Suppressor macrophage treated with lipopolysaccharide for 1 hour (primary cell): Measurements from ENCODE around the gene DCHS1.

Source experiments
- DNase-seq, 3 donors: peaks; one replicate each; pipeline ENCODE4 v3.0.0-alpha.2; 2020 to 2022

DCHS1 gene

DNA sequence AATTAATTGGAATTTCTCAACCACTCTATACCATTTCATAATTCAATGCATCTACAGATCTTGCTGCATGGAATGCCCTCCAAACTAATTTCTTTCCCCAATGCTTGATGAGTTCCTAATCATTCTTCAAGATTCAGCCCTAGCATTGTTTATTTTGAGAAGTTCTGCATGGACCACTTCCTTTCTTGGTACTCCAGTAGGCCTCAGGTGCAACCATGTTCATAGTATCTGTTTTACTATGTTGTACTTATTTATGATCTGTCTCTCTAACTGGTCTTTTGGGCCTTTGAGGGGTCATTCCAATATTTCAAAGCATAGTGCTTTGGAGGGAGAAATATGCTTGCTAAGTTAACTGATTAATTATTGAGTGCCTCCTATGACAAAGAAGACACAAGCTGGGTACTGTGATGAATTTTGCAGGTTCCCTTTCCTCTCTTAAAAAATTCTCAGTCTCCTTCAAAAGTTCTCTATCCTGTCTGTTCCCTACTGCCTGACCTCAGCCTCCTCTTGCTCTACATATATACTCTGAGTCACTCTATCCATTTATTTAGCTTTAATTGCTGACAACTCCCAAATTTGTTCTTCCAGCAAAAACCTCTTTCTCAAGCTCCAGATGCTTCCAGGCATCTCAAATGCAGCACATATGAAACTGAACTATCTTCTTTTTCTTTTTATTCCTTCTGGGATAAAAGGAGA, 18.1 kb upstream of the DCHS1 start:
- DNase-seq, result peak in 1 of 3 donors; percentile 38

DNA sequence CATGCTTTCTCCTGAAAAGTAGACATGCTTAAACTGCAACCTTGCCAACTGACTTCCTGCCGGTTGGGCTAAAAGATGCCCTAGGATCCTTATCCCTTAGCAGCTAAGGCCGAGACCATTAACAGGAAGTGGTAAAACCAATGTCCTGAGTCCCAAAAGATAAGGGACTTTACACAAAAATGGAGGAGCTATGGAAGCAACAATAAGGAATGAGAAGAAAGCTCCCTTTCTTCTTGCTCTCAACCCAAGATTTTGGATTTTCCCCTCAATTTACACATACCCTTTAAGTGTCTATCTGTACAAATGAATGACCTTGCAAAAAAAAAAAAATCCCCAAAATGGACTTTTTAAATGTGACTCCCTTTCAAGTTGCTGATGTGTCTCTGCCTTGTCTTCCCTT, 16.4 kb upstream of the DCHS1 start:
- no peak for DNase-seq

DNA sequence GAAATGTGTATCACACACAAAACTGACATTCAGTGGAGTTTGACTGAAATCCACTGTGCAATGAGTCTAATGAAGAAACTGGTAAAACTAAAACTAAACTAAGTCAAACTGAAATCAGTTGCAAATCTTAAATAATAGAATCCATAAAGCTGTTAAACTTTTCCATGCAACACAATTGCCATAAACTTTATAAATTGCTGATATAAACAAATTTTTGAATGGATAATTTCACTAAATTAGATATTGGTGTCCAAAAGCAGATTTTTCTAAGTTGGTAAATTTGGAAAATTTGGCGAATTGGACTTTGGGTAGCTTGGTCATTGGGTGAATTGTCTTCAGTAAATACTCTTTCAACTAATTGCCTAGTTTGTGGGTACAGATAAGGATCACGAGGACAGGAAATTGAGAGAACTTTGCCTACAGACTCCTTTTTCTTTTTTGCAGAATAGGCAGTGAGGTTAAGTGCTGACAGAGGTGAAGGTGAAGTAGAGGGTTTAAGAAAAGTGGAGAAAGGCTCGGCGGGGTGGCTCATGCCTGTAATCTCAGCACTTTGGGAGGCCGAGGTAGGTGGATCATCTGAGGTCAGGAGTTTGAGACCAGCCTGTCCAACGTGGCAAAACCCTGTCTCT, 14.7 kb upstream of the DCHS1 start:
- no peak for DNase-seq

DNA sequence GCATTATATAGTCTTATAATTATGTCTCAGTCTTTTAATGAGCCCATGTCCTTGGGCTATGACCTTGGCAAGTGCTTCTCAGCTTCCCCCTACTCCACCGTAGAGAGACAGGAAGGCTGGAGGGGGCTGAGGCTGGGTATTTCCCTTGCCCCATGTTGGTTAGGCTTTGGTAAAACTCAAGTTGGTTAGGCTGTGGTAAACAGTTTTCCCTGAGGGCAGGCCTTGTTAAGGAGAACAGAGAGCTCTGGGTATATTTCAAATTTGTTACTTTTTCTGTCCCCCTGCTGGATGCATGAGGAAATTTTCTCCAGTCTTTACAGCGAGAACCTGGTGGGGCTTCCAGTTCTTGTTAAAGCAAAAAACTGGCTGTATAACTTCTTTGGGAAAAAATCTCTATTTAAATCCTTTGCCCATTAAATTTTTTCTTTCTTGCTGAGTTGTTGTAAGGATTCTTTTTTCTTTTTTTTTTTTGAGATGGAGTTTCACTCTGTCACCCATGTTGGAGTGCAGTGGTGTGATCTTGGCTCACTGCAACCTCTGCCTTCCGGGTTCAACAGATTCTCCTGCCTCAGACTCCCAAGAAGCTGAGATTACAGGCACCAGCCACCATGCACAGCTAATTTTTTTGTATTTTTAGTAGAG, 12.2 kb upstream of the DCHS1 start:
- DNase-seq, result peak; percentile 38 to 67 (median 60)

DNA sequence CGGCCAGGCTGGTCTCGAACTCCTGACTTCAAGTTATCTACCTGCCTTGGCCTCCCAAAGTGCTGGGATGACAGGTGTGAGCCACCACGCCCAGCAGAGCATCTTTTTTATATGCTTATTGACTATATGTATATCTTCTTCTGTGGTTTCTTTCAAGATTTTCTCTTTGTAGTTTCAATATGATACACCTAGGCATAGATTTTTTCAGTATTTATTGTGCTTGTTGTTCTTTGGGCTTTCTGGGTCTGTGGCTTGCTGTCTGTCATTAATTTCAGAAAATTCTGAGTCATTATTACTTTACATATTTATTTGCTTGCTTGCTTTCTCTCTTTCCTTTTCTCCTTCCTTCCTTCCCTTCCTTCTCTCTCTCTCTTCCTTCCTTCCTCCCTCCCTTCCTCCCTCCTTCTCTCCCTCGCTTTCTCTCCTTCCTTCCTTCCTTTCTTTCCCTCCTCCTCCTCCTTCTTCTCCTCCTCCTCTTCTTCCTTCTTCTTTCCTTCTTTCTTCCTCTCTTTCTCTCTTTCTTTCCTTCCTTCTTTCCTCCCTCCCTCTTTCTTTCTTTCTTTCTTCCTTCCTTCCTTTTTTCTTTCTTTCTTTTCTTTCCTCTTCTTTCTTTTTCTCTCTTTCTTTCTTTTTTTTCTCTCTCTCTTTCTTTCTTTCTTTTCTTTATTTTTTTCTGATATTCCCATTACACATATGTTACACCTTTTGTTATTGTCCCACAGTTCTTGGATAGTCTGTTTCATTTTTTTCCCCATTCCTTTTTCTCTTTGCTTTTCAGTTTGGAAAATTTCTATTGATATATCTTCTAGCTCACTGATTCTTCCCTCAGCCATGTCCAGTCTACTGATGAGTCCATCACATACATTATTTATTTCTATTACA, 10.9 kb upstream of the DCHS1 start:
- no peak for DNase-seq

DNA sequence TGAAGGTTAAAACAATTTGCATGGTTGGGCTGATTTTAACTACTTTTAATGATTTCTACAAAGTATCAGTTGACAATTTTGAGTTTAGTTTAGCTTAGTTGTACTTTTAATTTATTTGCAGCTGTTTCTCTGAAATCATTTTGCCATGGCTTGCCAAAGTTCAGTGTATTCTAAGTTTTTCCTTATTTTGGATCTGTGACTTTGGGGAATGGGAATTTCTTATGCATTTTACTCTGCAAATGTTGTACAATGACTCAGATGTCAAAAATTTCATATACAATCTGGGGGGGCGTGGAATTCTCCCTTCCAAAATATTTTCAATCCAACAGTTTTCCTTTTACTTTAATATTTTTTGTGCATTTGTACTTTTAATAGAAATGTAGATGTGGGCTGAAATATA, 8.9 kb upstream of the DCHS1 start:
- DNase-seq, result no peak

DNA sequence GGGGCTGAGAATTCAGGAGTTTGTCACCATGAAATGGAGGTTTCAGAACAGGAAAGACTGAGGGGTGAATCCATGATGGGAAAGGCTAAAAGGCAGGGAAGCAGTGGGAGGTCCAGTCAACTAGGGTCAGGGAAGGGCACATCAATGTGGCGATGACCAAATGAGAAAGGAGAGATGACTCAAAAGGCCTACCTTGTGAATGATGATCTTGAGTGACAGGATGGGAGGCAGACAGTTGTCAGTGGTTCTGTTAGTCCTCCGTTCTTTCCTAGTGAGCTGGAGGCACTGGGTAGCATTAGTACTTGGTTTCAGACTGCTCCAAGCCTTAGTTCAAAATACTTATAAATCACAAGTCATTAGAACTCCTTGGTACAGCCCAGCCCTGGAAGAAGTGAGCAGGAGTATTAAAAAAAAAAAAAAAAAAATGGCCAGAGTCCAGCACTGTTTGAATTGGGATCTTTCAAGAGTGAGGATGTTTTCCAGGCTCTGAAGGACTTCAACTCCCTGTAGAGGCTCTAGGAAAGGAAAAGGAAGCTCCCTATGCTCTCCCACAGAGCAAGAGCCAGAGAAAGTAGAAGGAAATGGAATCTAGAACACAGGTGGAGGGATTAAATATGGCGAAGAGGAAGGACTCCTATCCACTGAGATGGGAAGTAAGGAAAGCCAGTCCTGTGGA, 8.3 kb upstream of the DCHS1 start:
- DNase-seq, result no peak

DNA sequence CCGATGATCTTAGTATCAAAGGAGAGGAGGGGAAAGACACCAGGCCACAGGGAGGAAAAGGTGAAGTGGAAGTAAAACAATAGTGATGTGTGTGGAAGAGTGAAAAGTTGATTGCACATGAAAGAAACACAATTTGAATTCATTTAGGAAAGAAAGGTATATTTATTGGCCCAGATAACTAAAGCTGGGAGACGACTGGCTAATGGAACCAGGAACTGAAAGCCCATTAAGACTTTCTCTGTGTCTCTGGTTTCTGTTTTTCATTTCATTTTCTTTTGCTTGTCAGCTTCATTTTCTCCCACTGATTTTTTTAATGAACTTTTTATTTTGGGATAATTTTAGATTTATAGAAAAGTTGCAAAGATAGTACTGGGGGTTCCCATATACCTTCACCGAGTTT, 5.1 kb upstream of the DCHS1 start:
- DNase-seq, result no peak

DNA sequence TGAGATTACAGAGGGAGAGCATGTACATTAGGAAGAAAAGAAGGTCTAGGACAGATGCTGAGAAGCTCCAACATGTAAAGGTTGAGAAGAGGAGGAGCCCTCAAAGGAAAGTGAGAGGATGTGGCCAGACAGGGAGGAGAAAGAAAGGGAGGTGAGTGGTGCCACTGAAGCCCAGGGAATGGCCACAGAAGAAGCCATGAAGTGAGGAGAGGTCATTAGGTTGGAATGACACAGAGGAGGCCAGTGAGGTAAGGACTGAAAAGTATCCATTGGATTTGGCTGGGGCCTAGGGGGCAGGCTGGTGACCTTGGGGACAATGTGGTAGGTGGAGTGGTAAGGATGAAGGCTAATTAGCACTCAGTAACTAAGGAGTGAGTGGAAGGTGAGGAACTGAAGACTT, 3.0 kb upstream of the DCHS1 start:
- no peak for DNase-seq

DNA sequence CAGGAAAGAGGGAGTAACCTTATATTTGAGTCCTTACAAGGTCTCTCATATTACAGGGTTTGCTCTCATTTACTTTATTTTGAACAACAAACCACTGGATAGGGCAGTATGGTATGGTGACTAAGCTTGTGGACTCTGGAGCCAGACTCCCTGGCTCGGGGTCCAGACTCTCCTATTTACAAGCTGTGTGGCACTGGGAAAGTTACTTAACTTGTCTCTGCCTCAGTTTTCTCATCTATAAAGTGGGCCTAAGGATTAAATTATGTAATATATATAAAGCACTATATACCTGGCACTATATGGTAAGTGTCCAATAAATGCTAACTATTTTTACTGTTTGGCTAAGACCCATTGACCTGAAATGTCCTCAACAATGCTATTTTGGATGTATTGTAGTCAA, 1.7 kb upstream of the DCHS1 start:
- no peak for DNase-seq

DNA sequence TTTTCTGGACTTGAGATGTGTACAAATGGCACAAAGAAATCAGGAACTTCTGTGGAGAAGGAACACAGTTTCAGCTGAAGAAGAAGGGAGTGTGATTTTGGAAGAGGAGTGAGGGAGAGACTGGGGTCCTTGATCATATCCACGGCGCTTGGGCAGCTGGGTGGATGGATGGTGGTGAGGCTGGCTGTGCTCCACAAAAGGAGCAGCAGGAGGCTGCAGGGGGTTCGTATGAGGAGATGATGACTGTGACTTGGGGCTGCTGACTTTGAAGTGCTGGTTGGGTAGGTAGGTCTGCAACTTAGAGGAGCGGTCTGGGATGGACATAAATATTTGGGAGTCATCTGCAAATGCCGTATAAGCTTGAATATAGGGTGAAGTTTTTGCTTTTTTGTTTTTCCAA, 1.3 kb upstream of the DCHS1 start:
- no peak for DNase-seq

DNA sequence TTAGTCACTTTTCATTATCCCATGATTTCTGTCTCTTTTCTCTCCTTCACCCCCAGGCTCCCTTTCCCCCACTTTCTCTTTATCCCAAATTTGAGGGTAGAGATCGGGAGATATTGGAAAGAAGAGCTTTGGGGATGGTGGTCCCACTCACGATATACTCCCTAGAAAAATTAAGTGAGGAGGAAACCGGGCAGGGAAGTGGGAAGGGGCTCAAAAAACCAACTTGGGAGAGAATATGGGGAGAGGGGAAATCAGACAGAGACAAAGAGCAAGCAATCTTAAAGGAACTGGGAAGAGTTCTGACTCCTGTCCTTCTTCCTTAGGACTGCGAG, 941 bp upstream of the DCHS1 start:
- DNase-seq, result no peak

DNA sequence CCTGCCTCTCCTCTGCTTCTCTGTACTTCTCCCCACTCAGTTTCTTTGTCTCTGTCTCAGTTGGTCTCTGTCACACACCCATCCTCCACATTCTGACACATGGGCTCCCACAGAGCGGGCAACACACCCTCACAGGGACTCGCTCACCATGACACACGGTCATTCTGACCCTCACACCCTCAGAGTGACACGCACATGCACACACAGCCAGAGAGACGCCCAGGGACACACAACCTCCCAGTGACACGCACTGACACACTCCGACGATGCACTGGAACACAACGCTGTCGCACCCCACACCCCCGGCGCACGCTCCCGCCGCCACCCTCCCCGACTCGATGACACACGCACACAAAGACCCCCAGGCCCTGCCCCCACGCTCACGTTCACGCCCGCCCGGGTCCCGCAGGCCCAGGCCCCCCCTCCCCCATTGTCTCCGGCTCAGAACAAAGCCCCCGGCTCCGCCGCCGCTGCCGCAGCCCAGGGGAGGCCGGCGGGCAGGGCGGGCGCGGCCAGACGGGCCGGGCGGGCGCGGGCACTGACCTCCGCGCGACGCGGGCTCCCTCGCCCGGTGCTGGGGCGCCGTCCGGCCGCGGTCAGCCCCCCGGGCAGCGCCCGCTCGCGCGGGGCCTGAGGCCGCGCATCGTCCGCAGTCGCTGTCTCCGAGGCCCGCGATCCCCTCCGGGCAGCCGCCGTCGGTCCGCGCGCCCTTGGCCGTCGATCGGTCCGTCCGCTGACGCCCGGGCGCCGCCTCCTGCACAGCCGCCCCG, 404 bp downstream of the DCHS1 start:
- peak; percentile 39 to 48 (median 39) for DNase-seq

DNA sequence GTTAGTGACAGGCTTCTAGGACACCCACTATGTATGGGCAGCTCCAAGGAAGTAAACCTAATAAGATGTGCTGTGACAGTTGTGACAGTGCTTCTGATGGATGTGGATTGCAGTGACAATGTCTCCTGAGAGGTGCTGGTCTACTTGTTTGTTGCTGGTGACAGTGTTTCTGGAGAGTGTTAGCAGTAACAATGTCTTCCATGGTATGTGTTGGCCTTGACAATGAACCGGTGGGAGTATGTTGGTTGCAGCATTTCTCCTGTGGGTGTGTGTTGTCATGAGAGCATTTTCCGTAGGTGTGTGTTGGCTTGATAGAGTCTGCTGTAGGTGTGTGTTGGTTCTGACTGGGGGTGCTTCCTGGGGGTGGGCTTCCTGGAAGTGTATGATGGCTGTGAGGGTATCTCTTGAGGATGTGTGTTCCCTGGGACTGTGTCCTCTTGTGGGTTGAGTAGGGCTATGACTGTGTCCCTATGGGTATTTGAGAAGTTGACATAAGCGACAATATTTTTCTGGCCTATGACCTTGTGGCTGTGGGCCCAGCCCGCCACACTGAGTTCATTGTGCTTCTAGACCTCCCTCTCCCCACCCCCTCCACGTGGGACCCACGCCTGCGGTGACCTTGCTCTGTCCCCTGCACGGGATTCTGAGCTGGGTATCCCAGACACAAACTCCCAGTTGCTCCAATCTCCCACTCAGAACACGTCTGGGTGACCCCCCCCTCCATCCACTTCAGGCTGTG, 1.2 kb downstream of the DCHS1 start:
- DNase-seq, result no peak

DNA sequence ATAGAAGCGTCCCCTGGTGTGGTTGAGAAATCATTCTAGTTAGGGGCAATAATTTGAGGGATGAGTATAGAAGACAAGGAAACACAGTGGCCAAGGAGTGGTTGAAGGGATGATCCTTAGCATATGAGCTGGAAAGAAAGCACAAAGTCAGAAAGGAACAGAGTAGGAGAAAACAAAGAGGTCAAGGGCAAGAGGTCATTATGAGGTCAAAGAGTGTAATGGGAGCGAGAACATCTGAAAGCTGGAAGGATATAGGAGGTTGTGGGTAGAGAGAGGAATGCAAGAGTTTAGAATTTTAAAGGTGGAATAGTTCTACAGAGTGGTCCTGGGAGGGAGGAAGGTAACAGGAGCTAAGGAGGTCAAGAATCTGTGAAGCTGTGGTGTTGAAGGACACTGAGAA, 2.0 kb downstream of the DCHS1 start:
- no peak for DNase-seq

DNA sequence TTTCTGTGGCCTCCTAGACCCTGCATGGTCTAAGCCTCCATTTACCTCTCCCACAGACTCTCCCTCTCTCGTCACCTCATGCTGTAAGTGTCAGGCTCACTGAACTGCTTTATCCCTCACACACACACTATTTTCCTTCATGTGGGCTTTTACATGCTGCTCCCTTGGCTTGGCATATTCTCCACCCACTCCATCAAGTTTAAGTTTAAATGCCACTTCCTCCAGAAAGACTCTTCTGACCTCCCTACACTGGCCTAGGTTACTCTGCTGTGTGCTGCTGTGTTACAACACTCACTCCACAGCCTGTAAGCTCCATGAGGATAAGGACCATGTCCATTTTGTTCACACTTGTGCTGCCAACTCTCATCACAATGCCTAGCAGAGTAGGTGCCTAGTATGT, 2.5 kb downstream of the DCHS1 start:
- DNase-seq, result peak; percentile 21 to 42 (median 42)

DNA sequence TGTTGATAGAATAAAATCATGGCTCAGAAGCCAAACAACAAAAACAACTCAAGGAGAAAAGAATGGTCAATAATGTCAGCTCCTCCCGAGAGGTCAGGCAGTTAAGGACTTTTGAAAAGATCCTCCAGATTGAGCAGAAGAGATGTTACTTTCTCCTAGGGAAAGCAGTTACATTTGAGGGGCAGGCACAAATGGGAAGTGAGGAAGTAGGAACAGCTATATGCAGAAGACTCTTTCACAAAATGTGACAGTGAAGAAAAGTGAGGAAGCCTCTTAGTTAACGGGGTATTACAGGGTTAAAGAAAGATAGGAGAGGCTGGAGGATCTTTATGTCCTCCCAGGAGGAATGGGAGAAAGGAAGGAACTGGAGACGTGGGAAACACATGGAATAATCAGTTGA, 3.4 kb downstream of the DCHS1 start:
- peak in 2 of 3 donors; percentile 9 to 23 for DNase-seq

DNA sequence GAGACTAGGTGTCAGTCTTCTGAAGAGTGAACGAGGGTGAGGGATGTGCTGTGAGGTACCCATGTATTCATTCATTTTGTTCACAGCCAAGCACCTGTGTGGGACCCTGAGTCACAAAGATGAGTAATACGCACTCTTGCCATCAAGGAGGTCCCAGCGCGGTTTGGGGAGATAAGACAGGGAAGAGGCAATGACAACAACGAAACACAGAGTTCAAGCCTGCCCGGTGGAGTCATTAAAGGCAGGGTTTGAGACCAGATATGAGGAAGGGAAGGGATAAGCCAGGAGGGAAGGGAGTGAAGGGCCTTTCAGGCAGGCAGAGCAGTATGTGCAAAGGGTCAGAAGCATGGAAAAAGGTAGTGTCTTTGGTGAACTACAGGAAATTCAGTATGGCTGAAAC, 4.6 kb downstream of the DCHS1 start:
- no peak for DNase-seq

DNA sequence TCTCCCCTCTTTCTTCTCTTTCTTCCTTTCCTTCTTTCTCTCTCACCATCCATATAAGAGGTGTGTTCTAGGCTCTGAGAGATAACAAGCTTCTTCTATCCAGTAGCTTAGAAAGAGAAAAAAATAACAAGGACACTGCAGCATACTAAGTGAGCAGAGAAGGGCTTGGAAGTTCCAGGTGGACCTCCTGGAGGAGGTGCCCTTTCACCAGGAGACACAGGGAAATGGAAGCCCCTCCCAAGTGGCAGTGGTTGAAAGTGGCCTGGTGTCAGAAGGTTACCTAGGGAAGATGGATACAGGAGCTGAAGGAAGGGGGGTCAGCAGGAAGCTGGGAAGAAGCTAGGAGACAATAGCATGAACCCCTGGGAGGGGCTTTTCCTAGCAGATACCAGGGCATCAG, 5.5 kb downstream of the DCHS1 start:
- no peak for DNase-seq

DNA sequence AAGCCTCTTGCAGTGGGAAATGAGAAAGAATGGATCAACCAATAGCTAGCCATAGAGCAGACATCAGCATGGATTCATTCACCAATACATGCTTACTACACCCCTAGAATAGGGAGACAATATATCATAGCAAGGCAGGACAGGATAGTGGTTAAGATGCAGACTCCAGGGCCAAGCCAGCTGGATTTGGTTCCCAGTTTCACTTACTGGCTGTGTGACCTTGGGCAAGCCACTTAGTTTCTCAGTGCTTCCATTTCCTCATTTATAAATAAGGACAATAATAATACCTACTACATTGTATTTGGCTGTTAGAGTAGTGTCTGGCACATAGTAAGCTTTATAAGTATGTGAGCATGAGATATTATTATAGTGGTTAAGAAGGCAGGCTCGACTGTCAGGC, 7.1 kb downstream of the DCHS1 start:
- DNase-seq, result peak; percentile 50 to 59 (median 53)

DNA sequence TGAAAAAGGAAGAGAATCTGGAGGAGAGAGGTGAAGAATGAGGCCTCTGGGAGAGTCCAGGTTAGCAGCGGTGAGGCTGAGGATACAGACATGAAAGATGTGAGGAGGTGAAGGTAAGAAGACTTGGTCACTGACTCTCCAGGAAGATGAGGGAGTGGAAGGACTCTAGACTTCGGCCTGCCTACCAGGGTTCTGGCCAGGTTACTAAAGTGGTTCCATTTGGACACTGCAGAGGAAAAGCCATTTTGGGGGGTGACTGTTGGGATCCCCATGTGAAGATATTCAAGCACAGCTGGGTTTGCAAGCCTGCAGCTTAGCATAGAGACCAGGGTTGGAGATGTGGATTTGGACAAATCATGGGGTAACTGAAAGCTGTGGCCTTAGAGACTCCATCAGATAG, 7.8 kb downstream of the DCHS1 start:
- DNase-seq, result no peak
